ENCODE measurements around the gene UBXN4.

DNA sequence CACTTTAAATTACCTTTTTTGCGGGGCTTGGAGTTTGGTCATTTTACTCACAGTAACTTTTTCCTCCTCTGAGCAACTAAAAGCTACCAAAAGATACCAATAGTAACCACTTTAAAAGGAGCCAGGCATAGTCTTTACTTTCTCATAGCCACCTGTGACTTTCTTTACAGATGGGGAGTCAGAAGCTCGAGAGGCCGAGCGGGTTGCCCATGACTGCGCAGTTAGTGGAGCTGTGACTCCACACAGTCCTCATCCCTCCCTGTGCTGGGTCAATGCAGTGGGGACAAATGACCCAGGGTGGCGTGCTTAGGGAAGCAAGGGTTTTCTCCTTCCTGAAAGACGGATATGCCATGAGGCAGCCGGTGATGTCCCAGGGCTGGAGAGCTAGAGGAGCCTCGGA is 83.5 kb downstream of the UBXN4 start:
- no peak for TF ChIP-seq POLR2A (IDR thresholded peaks at IDR 0.05)
- TF ChIP-seq, protein P1, sequence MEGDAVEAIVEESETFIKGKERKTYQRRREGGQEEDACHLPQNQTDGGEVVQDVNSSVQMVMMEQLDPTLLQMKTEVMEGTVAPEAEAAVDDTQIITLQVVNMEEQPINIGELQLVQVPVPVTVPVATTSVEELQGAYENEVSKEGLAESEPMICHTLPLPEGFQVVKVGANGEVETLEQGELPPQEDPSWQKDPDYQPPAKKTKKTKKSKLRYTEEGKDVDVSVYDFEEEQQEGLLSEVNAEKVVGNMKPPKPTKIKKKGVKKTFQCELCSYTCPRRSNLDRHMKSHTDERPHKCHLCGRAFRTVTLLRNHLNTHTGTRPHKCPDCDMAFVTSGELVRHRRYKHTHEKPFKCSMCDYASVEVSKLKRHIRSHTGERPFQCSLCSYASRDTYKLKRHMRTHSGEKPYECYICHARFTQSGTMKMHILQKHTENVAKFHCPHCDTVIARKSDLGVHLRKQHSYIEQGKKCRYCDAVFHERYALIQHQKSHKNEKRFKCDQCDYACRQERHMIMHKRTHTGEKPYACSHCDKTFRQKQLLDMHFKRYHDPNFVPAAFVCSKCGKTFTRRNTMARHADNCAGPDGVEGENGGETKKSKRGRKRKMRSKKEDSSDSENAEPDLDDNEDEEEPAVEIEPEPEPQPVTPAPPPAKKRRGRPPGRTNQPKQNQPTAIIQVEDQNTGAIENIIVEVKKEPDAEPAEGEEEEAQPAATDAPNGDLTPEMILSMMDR (IDR thresholded peaks at IDR 0.05): no peak
